Thoracic aorta (tissue), 2 donors: ENCODE data around the gene TLE4. TPM values are rescaled to one million over a fixed set of nuclear protein-coding genes. Genes with fewer than 3 reads are reported as not detected.

Experiments
- ATAC-seq: fragments of 150-250 bp; one replicate; pipeline ENCODE4 v1.8.0; 2017; ENCODE audit warnings: low read depth; ENCODE audit not compliant: insufficient number of reproducible peaks, low FRiP score
- DNase-seq: peaks from one replicate; pipeline ENCODE4 v3.0.0-alpha.2; 2020; ENCODE audit warnings: low spot score
- H3K27ac ChIP-seq, 2 donors: fragments of 200-600 bp; sonication (generic); 1 replicate in 1 of 2; 2 replicates in 1 of 2; pipeline ENCODE4 v1.5.1; 2016; ENCODE audit warnings: mild to moderate bottlenecking in 2 of 2, moderate library complexity in 2 of 2
- H3K27me3 ChIP-seq: fragments of 200-600 bp; sonication (generic); replicated peaks from 2 replicates; pipeline ENCODE4 v1.6.0; 2016; ENCODE audit warnings: mild to moderate bottlenecking; ENCODE audit not compliant: insufficient read depth
- H3K36me3 ChIP-seq: fragments of 200-600 bp; sonication (generic); one replicate; pipeline ENCODE4 v1.5.1; 2016
- H3K4me1 ChIP-seq, 2 donors: fragments of 200-600 bp; sonication (generic); 1 replicate in 1 of 2; 2 replicates in 1 of 2; pipeline versions ENCODE4 v1.5.1 to v1.6.0; 2016; ENCODE audit warnings: low read depth in 2 of 2, mild to moderate bottlenecking in 1 of 2; ENCODE audit not compliant: control insufficient read depth in 1 of 2
- H3K4me3 ChIP-seq: fragments of 200-600 bp; sonication (generic); 2 replicates; pipeline ENCODE4 v1.5.1; 2016; ENCODE audit warnings: mild to moderate bottlenecking
- H3K9me3 ChIP-seq: fragments of 200-600 bp; sonication (generic); 2 replicates; pipeline ENCODE4 v1.5.1; 2016
- CTCF ChIP-seq: fragments of 200-600 bp; sonication (generic); IDR thresholded peaks from one replicate; pipeline ENCODE4 v1.5.1; 2019; ENCODE audit warnings: antibody characterized with exemption
- total RNA-seq, 2 donors: library from RNA; depleted of rRNA; stranded (reverse); fragments of >200 nt; gene quantifications; one replicate each; pipeline versions ENCODE4 v1.1.0 to v1.2.3, GENCODE V29; 2016

Gene TLE4
- total RNA-seq, 2 donors from 2014 or later: 19.7 to 44.1 TPM

- no peak overlapping the region for H3K4me3 ChIP-seq
Measured at GRCh38 chr9:79575547-79575946, 3.8 kb downstream of the TLE4 start.

GRCh38 chr9:79577969-79578723 lies 6.4 kb downstream of the TLE4 start:
- ATAC-seq: no peak
- DNase-seq: no peak
- Histone ChIP-seq H3K4me3 (peak overlapping the region; percentile 58), H3K27ac (peak overlapping the region; percentile 41 to 45), H3K9me3 (no peaks in the 10 kb centered on the region), H3K4me1 (peaks cover 5 to 9% of the 10 kb centered on the region in 2 donors), H3K36me3 (no peaks in the 10 kb centered on the region), H3K27me3 (no peaks in the 10 kb centered on the region)
- no peak for TF ChIP-seq CTCF

More at GRCh38 chr9:79575547-79575946, 3.8 kb downstream of the TLE4 start:
- DNase-seq (no peak), ATAC-seq (no peak)
- Histone ChIP-seq H3K9me3 (no peaks in the 10 kb centered on the region), H3K4me1 (peaks cover 7 to 9% of the 10 kb centered on the region in 2 donors), H3K27ac (no peak overlapping the region), H3K27me3 (no peaks in the 10 kb centered on the region), H3K36me3 (no peaks in the 10 kb centered on the region)
- TF ChIP-seq CTCF: no peak

GRCh38 chr9:79578891-79579290 lies 7.1 kb downstream of the TLE4 start:
- peaks cover 5 to 6% of the 10 kb centered on the region in 2 donors for H3K4me1 ChIP-seq
- H3K9me3 ChIP-seq: no peaks in the 10 kb centered on the region
- DNase-seq: no peak
- H3K27me3 ChIP-seq: no peaks in the 10 kb centered on the region
- no peak overlapping the region for H3K4me3 ChIP-seq
- no peak for TF ChIP-seq CTCF
- H3K36me3 ChIP-seq: no peaks in the 10 kb centered on the region
- H3K27ac ChIP-seq: no peak overlapping the region
- ATAC-seq: no peak

- Histone ChIP-seq H3K9me3 (no peaks in the 10 kb centered on the region), H3K27ac (no peak overlapping the region), H3K4me3 (no peak overlapping the region), H3K27me3 (no peaks in the 10 kb centered on the region), H3K4me1 (peaks cover 3 to 6% of the 10 kb centered on the region in 2 donors), H3K36me3 (no peaks in the 10 kb centered on the region)
- ATAC-seq (no peak), DNase-seq (no peak)
- no peak for TF ChIP-seq CTCF
Measured at GRCh38 chr9:79579624-79580023, 7.9 kb downstream of the TLE4 start.

- H3K27me3 ChIP-seq: no peaks in the 10 kb centered on the region
- H3K4me1 ChIP-seq: peaks cover 0 to 6% of the 10 kb centered on the region in 2 donors
- H3K9me3 ChIP-seq: no peaks in the 10 kb centered on the region
- no peak for ATAC-seq
- no peak for TF ChIP-seq CTCF
- DNase-seq: no peak
- H3K4me3 ChIP-seq: no peak overlapping the region
- H3K27ac ChIP-seq: no peak overlapping the region
- no peaks in the 10 kb centered on the region for H3K36me3 ChIP-seq
Measured at GRCh38 chr9:79580055-79580454, 8.3 kb downstream of the TLE4 start.
